ENCODE measurements around the gene SWT1.

GRCh38 chr1:185328255-185328654 lies 171.3 kb downstream of the SWT1 start:
- TF ChIP-seq, protein P1, sequence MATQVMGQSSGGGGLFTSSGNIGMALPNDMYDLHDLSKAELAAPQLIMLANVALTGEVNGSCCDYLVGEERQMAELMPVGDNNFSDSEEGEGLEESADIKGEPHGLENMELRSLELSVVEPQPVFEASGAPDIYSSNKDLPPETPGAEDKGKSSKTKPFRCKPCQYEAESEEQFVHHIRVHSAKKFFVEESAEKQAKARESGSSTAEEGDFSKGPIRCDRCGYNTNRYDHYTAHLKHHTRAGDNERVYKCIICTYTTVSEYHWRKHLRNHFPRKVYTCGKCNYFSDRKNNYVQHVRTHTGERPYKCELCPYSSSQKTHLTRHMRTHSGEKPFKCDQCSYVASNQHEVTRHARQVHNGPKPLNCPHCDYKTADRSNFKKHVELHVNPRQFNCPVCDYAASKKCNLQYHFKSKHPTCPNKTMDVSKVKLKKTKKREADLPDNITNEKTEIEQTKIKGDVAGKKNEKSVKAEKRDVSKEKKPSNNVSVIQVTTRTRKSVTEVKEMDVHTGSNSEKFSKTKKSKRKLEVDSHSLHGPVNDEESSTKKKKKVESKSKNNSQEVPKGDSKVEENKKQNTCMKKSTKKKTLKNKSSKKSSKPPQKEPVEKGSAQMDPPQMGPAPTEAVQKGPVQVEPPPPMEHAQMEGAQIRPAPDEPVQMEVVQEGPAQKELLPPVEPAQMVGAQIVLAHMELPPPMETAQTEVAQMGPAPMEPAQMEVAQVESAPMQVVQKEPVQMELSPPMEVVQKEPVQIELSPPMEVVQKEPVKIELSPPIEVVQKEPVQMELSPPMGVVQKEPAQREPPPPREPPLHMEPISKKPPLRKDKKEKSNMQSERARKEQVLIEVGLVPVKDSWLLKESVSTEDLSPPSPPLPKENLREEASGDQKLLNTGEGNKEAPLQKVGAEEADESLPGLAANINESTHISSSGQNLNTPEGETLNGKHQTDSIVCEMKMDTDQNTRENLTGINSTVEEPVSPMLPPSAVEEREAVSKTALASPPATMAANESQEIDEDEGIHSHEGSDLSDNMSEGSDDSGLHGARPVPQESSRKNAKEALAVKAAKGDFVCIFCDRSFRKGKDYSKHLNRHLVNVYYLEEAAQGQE (IDR thresholded peaks at IDR 0.05; ENCODE audit: insufficient read depth in 1 of 2, low read depth in 2 of 2, low read length in 1 of 2), result no peak
- TF ChIP-seq, protein P2, sequence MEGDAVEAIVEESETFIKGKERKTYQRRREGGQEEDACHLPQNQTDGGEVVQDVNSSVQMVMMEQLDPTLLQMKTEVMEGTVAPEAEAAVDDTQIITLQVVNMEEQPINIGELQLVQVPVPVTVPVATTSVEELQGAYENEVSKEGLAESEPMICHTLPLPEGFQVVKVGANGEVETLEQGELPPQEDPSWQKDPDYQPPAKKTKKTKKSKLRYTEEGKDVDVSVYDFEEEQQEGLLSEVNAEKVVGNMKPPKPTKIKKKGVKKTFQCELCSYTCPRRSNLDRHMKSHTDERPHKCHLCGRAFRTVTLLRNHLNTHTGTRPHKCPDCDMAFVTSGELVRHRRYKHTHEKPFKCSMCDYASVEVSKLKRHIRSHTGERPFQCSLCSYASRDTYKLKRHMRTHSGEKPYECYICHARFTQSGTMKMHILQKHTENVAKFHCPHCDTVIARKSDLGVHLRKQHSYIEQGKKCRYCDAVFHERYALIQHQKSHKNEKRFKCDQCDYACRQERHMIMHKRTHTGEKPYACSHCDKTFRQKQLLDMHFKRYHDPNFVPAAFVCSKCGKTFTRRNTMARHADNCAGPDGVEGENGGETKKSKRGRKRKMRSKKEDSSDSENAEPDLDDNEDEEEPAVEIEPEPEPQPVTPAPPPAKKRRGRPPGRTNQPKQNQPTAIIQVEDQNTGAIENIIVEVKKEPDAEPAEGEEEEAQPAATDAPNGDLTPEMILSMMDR (IDR thresholded peaks at IDR 0.05), result no peak
- TF ChIP-seq POLR2AphosphoS5 (IDR thresholded peaks at IDR 0.05; ENCODE audit: low read depth, low read length), result no peak

Measured in Panc1 (cell line).